ENCODE results near the gene CCR8.

Gene CCR8

DNA sequence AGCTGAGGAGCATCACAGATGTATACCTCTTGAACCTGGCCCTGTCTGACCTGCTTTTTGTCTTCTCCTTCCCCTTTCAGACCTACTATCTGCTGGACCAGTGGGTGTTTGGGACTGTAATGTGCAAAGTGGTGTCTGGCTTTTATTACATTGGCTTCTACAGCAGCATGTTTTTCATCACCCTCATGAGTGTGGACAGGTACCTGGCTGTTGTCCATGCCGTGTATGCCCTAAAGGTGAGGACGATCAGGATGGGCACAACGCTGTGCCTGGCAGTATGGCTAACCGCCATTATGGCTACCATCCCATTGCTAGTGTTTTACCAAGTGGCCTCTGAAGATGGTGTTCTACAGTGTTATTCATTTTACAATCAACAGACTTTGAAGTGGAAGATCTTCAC is 3.0 kb downstream of the CCR8 start:
- no peak for TF ChIP-seq ZNF565 (CRISPR knock-in tag; conservative IDR thresholded peaks at IDR 0.05; ENCODE audit: low read depth)
- TF ChIP-seq TOX (CRISPR knock-in tag; IDR thresholded peaks at IDR 0.05; ENCODE audit: borderline replicate concordance): no peak
- TF ChIP-seq, protein P1, sequence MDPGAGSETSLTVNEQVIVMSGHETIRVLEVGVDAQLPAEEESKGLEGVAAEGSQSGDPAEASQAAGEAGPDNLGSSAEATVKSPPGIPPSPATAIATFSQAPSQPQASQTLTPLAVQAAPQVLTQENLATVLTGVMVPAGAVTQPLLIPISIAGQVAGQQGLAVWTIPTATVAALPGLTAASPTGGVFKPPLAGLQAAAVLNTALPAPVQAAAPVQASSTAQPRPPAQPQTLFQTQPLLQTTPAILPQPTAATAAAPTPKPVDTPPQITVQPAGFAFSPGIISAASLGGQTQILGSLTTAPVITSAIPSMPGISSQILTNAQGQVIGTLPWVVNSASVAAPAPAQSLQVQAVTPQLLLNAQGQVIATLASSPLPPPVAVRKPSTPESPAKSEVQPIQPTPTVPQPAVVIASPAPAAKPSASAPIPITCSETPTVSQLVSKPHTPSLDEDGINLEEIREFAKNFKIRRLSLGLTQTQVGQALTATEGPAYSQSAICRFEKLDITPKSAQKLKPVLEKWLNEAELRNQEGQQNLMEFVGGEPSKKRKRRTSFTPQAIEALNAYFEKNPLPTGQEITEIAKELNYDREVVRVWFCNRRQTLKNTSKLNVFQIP (CRISPR knock-in tag; IDR thresholded peaks at IDR 0.05; ENCODE audit: borderline replicate concordance, low read depth): no peak
- TF ChIP-seq BACH2 (CRISPR knock-in tag; IDR thresholded peaks at IDR 0.05; ENCODE audit: borderline replicate concordance): no peak
- TF ChIP-seq CSDC2 (CRISPR knock-in tag; IDR thresholded peaks at IDR 0.05): no peak
- TF ChIP-seq, protein P2, sequence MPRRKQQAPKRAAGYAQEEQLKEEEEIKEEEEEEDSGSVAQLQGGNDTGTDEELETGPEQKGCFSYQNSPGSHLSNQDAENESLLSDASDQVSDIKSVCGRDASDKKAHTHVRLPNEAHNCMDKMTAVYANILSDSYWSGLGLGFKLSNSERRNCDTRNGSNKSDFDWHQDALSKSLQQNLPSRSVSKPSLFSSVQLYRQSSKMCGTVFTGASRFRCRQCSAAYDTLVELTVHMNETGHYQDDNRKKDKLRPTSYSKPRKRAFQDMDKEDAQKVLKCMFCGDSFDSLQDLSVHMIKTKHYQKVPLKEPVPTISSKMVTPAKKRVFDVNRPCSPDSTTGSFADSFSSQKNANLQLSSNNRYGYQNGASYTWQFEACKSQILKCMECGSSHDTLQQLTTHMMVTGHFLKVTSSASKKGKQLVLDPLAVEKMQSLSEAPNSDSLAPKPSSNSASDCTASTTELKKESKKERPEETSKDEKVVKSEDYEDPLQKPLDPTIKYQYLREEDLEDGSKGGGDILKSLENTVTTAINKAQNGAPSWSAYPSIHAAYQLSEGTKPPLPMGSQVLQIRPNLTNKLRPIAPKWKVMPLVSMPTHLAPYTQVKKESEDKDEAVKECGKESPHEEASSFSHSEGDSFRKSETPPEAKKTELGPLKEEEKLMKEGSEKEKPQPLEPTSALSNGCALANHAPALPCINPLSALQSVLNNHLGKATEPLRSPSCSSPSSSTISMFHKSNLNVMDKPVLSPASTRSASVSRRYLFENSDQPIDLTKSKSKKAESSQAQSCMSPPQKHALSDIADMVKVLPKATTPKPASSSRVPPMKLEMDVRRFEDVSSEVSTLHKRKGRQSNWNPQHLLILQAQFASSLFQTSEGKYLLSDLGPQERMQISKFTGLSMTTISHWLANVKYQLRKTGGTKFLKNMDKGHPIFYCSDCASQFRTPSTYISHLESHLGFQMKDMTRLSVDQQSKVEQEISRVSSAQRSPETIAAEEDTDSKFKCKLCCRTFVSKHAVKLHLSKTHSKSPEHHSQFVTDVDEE (CRISPR knock-in tag; IDR thresholded peaks at IDR 0.05): no peak
- no peak for TF ChIP-seq ESRRG (CRISPR knock-in tag; IDR thresholded peaks at IDR 0.05)
- no peak for TF ChIP-seq ZFP30 (CRISPR knock-in tag; IDR thresholded peaks at IDR 0.05)
- TF ChIP-seq, protein P3, sequence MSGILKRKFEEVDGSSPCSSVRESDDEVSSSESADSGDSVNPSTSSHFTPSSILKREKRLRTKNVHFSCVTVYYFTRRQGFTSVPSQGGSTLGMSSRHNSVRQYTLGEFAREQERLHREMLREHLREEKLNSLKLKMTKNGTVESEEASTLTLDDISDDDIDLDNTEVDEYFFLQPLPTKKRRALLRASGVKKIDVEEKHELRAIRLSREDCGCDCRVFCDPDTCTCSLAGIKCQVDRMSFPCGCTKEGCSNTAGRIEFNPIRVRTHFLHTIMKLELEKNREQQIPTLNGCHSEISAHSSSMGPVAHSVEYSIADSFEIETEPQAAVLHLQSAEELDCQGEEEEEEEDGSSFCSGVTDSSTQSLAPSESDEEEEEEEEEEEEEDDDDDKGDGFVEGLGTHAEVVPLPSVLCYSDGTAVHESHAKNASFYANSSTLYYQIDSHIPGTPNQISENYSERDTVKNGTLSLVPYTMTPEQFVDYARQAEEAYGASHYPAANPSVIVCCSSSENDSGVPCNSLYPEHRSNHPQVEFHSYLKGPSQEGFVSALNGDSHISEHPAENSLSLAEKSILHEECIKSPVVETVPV (CRISPR knock-in tag; IDR thresholded peaks at IDR 0.05): no peak
- no peak for TF ChIP-seq ARNTL (CRISPR knock-in tag; IDR thresholded peaks at IDR 0.05; ENCODE audit: borderline replicate concordance, low read depth)
- TF ChIP-seq OSR1 (CRISPR knock-in tag; IDR thresholded peaks at IDR 0.05): no peak
- TF ChIP-seq ZFP3 (CRISPR knock-in tag; IDR thresholded peaks at IDR 0.05): no peak
- TF ChIP-seq ZC3H10 (CRISPR knock-in tag; IDR thresholded peaks at IDR 0.05): no peak
- TF ChIP-seq, protein P4, sequence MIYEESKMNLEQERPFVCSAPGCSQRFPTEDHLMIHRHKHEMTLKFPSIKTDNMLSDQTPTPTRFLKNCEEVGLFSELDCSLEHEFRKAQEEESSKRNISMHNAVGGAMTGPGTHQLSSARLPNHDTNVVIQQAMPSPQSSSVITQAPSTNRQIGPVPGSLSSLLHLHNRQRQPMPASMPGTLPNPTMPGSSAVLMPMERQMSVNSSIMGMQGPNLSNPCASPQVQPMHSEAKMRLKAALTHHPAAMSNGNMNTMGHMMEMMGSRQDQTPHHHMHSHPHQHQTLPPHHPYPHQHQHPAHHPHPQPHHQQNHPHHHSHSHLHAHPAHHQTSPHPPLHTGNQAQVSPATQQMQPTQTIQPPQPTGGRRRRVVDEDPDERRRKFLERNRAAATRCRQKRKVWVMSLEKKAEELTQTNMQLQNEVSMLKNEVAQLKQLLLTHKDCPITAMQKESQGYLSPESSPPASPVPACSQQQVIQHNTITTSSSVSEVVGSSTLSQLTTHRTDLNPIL (CRISPR knock-in tag; IDR thresholded peaks at IDR 0.05; ENCODE audit: low read depth): no peak
- no peak for ATAC-seq

DNA sequence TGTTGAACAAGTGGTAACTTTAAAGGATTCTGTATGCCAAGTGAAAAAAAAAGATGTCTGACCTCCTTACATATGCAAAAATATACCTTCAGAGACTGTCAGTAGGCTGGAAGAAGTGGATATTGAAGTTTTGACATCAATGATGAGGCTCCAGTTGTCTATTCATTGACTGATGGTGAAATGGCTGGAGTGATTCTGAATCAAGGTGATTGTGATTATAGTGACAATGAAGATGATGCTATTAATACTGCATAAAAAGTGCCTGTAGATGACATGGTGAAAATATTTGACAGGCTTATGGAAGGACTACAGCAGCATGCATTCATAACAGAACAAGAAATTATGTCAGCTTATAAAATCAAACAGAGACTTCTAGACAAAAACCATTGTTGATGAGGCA is 4.1 kb downstream of the CCR8 start:
- TF ChIP-seq SNAI2 (CRISPR knock-in tag; IDR thresholded peaks at IDR 0.05) (no peak), ESRRG (CRISPR knock-in tag; IDR thresholded peaks at IDR 0.05) (no peak), ISL1 (CRISPR knock-in tag; IDR thresholded peaks at IDR 0.05) (no peak), ZNF565 (CRISPR knock-in tag; conservative IDR thresholded peaks at IDR 0.05; ENCODE audit: low read depth) (no peak), BACH2 (CRISPR knock-in tag; IDR thresholded peaks at IDR 0.05; ENCODE audit: borderline replicate concordance) (no peak), OSR1 (CRISPR knock-in tag; IDR thresholded peaks at IDR 0.05) (no peak), RARB (CRISPR knock-in tag; IDR thresholded peaks at IDR 0.05) (no peak), ZC3H10 (CRISPR knock-in tag; IDR thresholded peaks at IDR 0.05) (no peak)
- TF ChIP-seq, protein P5, sequence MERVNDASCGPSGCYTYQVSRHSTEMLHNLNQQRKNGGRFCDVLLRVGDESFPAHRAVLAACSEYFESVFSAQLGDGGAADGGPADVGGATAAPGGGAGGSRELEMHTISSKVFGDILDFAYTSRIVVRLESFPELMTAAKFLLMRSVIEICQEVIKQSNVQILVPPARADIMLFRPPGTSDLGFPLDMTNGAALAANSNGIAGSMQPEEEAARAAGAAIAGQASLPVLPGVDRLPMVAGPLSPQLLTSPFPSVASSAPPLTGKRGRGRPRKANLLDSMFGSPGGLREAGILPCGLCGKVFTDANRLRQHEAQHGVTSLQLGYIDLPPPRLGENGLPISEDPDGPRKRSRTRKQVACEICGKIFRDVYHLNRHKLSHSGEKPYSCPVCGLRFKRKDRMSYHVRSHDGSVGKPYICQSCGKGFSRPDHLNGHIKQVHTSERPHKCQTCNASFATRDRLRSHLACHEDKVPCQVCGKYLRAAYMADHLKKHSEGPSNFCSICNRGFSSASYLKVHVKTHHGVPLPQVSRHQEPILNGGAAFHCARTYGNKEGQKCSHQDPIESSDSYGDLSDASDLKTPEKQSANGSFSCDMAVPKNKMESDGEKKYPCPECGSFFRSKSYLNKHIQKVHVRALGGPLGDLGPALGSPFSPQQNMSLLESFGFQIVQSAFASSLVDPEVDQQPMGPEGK (CRISPR knock-in tag; IDR thresholded peaks at IDR 0.05; ENCODE audit: borderline replicate concordance): no peak
- TF ChIP-seq, protein P1 (CRISPR knock-in tag; IDR thresholded peaks at IDR 0.05; ENCODE audit: borderline replicate concordance, low read depth): no peak
- TF ChIP-seq, protein P3 (CRISPR knock-in tag; IDR thresholded peaks at IDR 0.05): no peak
- ATAC-seq: no peak
